ENCODE data around the gene ELOA2. TPM values are rescaled to one million over a fixed set of nuclear protein-coding genes. Genes with fewer than 3 reads are reported as not detected.
"Not testable (repeated sequence)": the region's sequence is repeated elsewhere in the genome, so short reads cannot be mapped to it uniquely, and the experiment has no call there.

ELOA2 gene
- total RNA-seq, 2 experiments from 2014 or later: not detected

DNA sequence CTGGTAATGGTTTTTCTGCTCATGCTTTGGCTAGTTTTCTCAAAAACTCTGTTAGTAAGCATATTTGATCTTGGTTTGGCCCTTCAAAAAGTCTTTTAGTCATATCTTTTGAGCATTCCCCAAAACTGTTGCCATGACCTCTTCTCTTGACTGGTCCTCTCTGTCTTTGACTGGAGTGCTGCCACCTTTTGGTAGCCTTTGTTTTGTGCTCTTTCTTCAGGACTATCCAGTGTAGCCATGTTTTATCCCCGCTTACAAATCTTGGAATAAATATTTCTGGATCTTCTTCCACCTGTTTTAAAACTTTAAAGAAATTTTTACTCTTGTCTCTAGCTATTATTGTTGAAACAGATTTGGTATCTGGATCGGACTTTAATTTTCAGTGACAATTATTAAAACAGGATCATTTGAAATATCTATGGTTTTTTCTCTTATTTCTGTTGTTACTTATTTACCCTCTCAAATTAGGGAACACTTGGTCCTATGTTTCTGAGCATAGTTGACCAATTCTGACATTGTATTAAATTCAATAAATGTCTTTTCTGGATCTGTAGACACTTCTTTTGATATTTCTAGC, 965 bp upstream of the ELOA2 start:
- Mint-ChIP-seq H3K27me3 (peaks cover 3% of the 10 kb centered on the region), H3K9me3 (ENCODE audit: low read depth) (peaks cover 9% of the 10 kb centered on the region), H3K4me3 (no peak overlapping the region), H3K4me1 (no peaks in the 10 kb centered on the region), H3K36me3 (ENCODE audit: low read depth) (no peaks in the 10 kb centered on the region), H3K27ac (no peak overlapping the region)
- ATAC-seq (no peak), DNase-seq (peak; percentile 11)
- intact Hi-C loops (cut with DNase I, micrococcal nuclease): no loop called here
- CTCF ChIA-PET: interaction anchor here (1.6 kb wide), 1 partner anchor 15 kb away, joined by 4 read pairs; no protein-coding TSS in a partner anchor
- POLR2A ChIA-PET: no interaction called here

DNA sequence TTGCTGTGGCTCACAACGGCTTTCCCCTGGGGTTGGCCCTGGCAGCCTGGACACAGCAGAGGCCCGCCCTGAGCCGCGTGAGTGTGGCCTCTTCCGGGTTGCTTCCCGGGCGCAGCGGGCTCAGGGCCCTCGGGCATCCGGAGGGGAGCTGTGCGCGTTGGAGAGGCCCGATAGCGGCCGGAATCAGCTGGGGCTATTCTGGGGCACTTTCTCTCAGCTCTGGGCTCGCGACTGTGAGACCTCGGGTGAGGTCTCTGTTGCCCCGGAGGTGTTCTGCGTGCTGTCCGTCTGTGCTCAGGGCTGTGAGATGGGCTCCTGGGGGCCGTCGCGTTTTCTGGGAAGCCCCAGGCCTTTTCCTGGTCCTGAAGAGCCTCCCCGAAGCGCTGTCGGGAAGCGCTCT, 830 bp downstream of the ELOA2 start:
- H3K27me3 Mint-ChIP-seq; H3K27ac Mint-ChIP-seq; POLR2A ChIA-PET; intact Hi-C loops (cut with DNase I, micrococcal nuclease); DNase-seq; H3K4me1 Mint-ChIP-seq; H3K4me3 Mint-ChIP-seq; ATAC-seq; CTCF ChIA-PET; H3K36me3 Mint-ChIP-seq (ENCODE audit: low read depth): not testable (repeated sequence)
- H3K9me3 Mint-ChIP-seq (ENCODE audit: low read depth): peaks cover 10% of the 10 kb centered on the region

DNA sequence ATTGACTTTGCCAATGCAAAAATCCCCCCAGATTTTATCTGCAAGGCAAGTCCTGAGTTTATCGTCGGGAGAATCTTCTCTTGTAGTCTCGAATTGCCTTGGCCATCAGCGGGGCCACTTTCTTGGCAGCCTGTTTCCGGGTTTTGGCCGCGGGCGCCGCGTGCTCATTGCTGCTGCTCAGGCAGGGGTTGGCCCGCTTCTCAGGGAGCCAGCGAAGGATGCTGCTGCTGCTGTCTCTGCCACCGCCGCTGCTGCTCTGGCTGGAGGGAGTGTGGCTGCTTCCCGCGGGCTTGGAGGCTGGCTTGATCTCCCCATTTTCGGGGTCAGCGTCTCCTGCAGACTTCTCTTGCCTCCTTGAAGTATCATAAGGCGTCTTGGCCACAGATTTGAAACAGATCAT, 2.5 kb downstream of the ELOA2 start:
- peaks cover 3% of the 10 kb centered on the region for H3K27me3 Mint-ChIP-seq

DNA sequence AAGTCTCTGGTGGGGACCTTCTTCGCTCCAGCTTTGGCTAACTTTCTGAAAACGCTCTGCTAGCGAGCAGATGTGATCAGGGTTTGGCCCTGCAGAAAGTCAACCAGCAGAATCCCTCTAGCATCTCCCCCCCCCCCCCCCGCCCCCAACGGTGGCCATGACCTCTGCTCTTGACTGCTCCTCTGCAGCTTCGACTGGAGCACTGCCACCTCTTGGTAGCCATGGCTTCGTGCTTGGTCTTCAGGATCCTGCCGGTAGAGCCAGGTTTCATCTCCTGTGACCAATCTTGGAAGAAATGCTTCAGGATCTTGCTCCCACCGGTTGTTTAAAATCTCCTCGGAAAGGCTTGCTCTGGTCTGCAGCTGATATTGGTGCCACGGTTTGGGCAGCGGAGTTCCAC, 4.5 kb downstream of the ELOA2 start:
- H3K9me3 Mint-ChIP-seq (ENCODE audit: low read depth): peaks cover 10% of the 10 kb centered on the region
- H3K4me1 Mint-ChIP-seq; CTCF ChIA-PET; H3K27me3 Mint-ChIP-seq; H3K27ac Mint-ChIP-seq; ATAC-seq; H3K36me3 Mint-ChIP-seq (ENCODE audit: low read depth); POLR2A ChIA-PET; intact Hi-C loops (cut with DNase I, micrococcal nuclease); H3K4me3 Mint-ChIP-seq; DNase-seq: not testable (repeated sequence)

More for the DNA sequence above, 2.5 kb downstream of the ELOA2 start:
- Mint-ChIP-seq H3K4me1 (no peaks in the 10 kb centered on the region), H3K4me3 (no peak overlapping the region), H3K9me3 (ENCODE audit: low read depth) (peaks cover 10% of the 10 kb centered on the region), H3K36me3 (ENCODE audit: low read depth) (no peaks in the 10 kb centered on the region), H3K27ac (no peak overlapping the region)
- intact Hi-C loops (cut with DNase I, micrococcal nuclease): no loop called here
- ATAC-seq (no peak), DNase-seq (no peak)
- POLR2A ChIA-PET: no interaction called here
- CTCF ChIA-PET: no interaction called here

DNA sequence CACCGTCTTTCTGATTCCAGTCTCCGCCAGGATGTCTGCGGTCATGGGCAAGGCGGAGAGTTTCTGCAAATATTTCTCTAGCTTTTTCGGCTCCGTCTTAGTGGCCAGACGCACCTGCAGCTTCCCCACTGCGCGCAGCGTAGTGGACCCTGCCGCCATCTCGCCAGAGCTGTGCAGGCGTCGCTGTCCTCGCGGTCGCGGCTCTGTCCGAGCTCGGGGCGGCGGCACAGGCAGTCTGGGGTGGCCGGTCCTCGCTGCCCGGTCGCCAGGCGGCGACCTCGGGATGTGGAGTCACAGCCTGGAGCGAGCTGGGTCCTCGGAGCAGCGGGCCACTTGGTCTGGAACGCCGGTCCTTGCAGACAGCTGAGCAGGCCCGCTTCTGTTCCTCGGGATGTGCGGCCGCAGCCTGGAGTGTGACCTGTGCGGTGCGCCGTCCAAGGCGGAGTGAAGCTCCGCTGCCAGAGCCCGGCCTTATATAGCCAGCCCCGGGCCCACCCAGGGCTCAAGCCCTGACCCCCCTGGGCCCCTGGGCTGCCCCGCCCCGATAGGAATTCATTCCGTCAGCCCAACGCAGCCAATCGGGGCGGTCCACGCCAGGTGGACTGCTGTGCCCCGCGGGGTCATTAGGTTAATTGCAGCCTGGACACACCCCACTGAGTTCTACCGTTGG, 5.6 kb downstream of the ELOA2 start:
- CTCF ChIA-PET, H3K4me3 Mint-ChIP-seq, POLR2A ChIA-PET: not testable (repeated sequence)

DNA sequence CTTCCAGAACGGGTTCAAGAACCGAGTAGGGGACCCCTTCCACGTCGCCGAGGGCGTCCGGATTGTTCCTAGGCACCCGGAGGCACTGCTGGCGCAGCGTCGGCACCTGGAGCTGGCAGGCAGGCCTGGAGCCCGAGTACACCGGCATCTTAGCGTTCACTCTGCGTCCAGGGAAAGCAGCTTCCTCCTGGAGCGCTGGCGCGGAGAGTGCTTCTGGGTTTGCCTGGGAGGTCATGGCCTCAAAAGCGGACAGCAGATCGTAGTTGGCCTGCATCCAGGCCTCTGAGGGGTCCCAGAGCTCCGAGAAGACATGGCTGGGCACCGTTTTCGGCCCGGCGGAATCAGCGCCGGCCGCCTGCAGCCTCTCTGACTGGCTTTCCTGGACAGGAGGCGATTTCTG, 6.7 kb downstream of the ELOA2 start:
- H3K36me3 Mint-ChIP-seq (ENCODE audit: low read depth); CTCF ChIA-PET; POLR2A ChIA-PET; intact Hi-C loops (cut with DNase I, micrococcal nuclease); DNase-seq; H3K27me3 Mint-ChIP-seq; H3K27ac Mint-ChIP-seq; H3K4me1 Mint-ChIP-seq; ATAC-seq; H3K4me3 Mint-ChIP-seq: not testable (repeated sequence)
- peaks cover 10% of the 10 kb centered on the region for H3K9me3 Mint-ChIP-seq (ENCODE audit: low read depth)

More for the DNA sequence above, 5.6 kb downstream of the ELOA2 start:
- H3K27ac Mint-ChIP-seq; ATAC-seq; DNase-seq; intact Hi-C loops (cut with DNase I, micrococcal nuclease); H3K27me3 Mint-ChIP-seq; H3K4me1 Mint-ChIP-seq; H3K36me3 Mint-ChIP-seq (ENCODE audit: low read depth): not testable (repeated sequence)
- H3K9me3 Mint-ChIP-seq (ENCODE audit: low read depth): peaks cover 10% of the 10 kb centered on the region

DNA sequence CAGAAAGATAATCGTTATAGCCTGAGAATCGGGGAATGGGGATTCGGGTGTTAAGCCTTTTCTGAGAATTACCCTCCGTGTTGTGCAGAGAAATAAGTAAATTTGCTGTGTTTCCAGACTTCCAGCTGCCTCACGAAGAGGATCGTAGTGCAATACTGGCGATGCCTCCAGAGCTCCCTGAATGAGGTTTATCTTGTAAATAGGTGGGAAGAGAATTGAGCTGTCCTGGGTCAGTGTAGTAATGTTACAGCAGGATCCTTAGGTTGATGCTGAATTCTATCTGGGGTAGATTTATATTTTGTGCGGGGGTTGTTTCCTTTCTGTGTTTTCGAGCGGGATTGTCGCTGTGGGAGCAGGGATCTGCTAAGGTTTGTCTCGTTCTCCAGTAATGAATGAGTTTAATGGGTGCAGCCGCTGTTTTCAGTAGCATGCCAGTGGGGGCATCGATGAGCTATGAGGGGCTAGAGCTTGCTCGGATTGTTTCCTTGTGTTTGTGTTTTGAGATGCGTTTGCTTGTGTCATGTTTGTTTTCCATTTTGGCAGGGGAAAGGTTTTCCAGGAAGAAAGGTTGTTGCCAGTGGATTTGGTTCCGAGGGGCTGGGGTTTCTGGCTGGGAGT, 9.8 kb downstream of the ELOA2 start:
- H3K36me3 Mint-ChIP-seq (ENCODE audit: low read depth); DNase-seq; intact Hi-C loops (cut with DNase I, micrococcal nuclease); H3K4me1 Mint-ChIP-seq; ATAC-seq; H3K4me3 Mint-ChIP-seq; H3K27ac Mint-ChIP-seq; H3K27me3 Mint-ChIP-seq; CTCF ChIA-PET; H3K9me3 Mint-ChIP-seq (ENCODE audit: low read depth); POLR2A ChIA-PET: not testable (repeated sequence)

DNA sequence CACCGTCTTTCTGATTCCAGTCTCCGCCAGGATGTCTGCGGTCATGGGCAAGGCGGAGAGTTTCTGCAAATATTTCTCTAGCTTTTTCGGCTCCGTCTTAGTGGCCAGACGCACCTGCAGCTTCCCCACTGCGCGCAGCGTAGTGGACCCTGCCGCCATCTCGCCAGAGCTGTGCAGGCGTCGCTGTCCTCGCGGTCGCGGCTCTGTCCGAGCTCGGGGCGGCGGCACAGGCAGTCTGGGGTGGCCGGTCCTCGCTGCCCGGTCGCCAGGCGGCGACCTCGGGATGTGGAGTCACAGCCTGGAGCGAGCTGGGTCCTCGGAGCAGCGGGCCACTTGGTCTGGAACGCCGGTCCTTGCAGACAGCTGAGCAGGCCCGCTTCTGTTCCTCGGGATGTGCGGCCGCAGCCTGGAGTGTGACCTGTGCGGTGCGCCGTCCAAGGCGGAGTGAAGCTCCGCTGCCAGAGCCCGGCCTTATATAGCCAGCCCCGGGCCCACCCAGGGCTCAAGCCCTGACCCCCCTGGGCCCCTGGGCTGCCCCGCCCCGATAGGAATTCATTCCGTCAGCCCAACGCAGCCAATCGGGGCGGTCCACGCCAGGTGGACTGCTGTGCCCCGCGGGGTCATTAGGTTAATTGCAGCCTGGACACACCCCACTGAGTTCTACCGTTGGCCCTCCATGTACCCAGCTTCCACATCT, 11.5 kb downstream of the ELOA2 start:
- ATAC-seq; H3K27ac Mint-ChIP-seq; DNase-seq; POLR2A ChIA-PET; H3K4me1 Mint-ChIP-seq; CTCF ChIA-PET; H3K9me3 Mint-ChIP-seq (ENCODE audit: low read depth); H3K36me3 Mint-ChIP-seq (ENCODE audit: low read depth); H3K27me3 Mint-ChIP-seq; H3K4me3 Mint-ChIP-seq; intact Hi-C loops (cut with DNase I, micrococcal nuclease): not testable (repeated sequence)

DNA sequence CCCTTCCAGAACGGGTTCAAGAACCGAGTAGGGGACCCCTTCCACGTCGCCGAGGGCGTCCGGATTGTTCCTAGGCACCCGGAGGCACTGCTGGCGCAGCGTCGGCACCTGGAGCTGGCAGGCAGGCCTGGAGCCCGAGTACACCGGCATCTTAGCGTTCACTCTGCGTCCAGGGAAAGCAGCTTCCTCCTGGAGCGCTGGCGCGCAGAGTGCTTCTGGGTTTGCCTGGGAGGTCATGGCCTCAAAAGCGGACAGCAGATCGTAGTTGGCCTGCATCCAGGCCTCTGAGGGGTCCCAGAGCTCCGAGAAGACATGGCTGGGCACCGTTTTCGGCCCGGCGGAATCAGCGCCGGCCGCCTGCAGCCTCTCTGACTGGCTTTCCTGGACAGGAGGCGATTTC, 12.6 kb downstream of the ELOA2 start:
- POLR2A ChIA-PET; H3K4me3 Mint-ChIP-seq; H3K9me3 Mint-ChIP-seq (ENCODE audit: low read depth); H3K36me3 Mint-ChIP-seq (ENCODE audit: low read depth); DNase-seq; H3K27me3 Mint-ChIP-seq; CTCF ChIA-PET; H3K27ac Mint-ChIP-seq; H3K4me1 Mint-ChIP-seq; ATAC-seq; intact Hi-C loops (cut with DNase I, micrococcal nuclease): not testable (repeated sequence)

DNA sequence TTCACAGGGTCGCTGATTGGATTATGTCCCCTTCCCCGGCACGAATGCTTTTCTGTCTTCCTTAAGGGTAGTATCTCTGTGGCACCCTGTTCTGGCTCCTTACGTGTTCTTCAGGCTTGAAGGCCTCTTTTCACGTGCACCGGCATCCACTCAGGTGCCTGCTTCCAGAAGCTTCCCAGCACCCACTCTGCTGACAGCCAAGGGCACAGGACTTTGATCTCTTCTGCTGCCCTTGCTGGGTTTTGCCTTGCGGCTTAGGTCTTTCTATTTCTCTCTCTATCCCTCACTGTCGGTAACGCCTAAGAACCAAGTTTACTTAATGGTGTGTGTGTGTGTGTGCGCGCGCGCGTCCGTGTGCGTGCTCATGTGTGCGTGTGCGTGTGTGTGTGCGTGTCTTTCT, 14.7 kb downstream of the ELOA2 start:
- H3K4me1 Mint-ChIP-seq; intact Hi-C loops (cut with DNase I, micrococcal nuclease); POLR2A ChIA-PET; H3K27me3 Mint-ChIP-seq; DNase-seq; H3K4me3 Mint-ChIP-seq; ATAC-seq; H3K36me3 Mint-ChIP-seq (ENCODE audit: low read depth); H3K9me3 Mint-ChIP-seq (ENCODE audit: low read depth); H3K27ac Mint-ChIP-seq; CTCF ChIA-PET: not testable (repeated sequence)

DNA sequence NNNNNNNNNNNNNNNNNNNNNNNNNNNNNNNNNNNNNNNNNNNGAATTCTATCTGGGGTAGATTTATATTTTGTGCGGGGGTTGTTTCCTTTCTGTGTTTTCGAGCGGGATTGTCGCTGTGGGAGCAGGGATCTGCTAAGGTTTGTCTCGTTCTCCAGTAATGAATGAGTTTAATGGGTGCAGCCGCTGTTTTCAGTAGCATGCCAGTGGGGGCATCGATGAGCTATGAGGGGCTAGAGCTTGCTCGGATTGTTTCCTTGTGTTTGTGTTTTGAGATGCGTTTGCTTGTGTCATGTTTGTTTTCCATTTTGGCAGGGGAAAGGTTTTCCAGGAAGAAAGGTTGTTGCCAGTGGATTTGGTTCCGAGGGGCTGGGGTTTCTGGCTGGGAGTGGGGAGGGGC, 15.6 kb downstream of the ELOA2 start:
- POLR2A ChIA-PET; ATAC-seq; H3K27ac Mint-ChIP-seq; H3K4me3 Mint-ChIP-seq; H3K36me3 Mint-ChIP-seq (ENCODE audit: low read depth); H3K27me3 Mint-ChIP-seq; H3K4me1 Mint-ChIP-seq; H3K9me3 Mint-ChIP-seq (ENCODE audit: low read depth); intact Hi-C loops (cut with DNase I, micrococcal nuclease); DNase-seq; CTCF ChIA-PET: not testable (repeated sequence)

Measured in activated CD4-positive, alpha-beta T cell treated with anti-CD3 and anti-CD28 coated beads for 36 hours (primary cell).